GM21619 (cell line): Measurements from ENCODE around the gene SUPT7L.

ENCODE experiments used
- ATAC-seq: cut with Tn5 transposase; IDR thresholded peaks from one replicate; pipeline ENCODE4 v1.9.1; 2021; ENCODE audit not compliant: unreplicated experiment

SUPT7L gene, protein sequence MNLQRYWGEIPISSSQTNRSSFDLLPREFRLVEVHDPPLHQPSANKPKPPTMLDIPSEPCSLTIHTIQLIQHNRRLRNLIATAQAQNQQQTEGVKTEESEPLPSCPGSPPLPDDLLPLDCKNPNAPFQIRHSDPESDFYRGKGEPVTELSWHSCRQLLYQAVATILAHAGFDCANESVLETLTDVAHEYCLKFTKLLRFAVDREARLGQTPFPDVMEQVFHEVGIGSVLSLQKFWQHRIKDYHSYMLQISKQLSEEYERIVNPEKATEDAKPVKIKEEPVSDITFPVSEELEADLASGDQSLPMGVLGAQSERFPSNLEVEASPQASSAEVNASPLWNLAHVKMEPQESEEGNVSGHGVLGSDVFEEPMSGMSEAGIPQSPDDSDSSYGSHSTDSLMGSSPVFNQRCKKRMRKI

GRCh38 chr2:27663285-27664153, at the start of gene SUPT7L, which contains the start of gene SLC4A1AP:
TSS of gene SUPT7L (minus strand) at chr2:27663614. CDS start at chr2:27662192, 1,422 bp downstream.
TSS of gene SLC4A1AP (plus strand) at chr2:27663889. CDS start at chr2:27663915, 26 bp downstream.
- ATAC-seq, result peak; percentile 73

DNA sequence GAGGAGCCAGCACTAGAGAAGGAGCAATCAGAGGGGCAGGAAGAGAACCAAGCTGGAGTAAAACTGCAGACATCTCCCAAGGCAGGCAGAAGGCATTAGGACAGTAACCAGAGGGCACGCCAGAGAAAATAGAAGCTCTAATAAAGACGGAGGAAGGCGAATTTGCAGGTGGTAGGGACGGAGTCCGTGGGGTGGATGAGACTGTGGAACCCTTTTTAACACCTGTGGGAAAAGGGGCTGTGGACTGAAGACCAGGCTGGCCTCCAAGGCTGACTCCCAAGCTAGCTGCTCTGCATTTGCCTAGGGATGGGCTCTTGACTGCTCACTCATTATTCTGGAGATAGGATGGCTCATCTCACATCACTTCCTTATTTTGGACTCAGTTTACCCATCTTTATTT, 49.8 kb upstream of the SUPT7L start:
- ATAC-seq, result no peak

GRCh38 chr2:27712522-27712921, 49.1 kb upstream of the SUPT7L start:
- no peak for ATAC-seq

DNA sequence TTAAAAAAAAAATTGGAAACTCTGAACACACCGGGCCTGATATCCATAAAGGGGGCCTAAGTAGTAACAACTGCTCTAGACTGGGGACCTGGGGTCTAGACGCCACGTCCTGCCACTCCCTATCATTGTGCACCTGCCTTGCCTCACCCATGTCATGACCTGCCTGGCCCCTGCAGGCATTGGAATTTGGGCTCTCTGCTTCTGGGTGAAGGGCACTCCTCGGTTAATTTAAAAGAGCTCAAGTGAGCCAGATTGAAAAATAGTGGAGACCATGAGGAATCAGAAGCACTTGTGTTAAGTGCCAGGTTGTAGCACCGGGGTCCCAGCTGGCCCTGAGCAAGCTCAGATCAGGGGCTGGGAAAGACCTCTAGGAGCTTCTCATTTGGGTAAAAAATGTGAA, 48.4 kb upstream of the SUPT7L start:
- ATAC-seq, result no peak

DNA sequence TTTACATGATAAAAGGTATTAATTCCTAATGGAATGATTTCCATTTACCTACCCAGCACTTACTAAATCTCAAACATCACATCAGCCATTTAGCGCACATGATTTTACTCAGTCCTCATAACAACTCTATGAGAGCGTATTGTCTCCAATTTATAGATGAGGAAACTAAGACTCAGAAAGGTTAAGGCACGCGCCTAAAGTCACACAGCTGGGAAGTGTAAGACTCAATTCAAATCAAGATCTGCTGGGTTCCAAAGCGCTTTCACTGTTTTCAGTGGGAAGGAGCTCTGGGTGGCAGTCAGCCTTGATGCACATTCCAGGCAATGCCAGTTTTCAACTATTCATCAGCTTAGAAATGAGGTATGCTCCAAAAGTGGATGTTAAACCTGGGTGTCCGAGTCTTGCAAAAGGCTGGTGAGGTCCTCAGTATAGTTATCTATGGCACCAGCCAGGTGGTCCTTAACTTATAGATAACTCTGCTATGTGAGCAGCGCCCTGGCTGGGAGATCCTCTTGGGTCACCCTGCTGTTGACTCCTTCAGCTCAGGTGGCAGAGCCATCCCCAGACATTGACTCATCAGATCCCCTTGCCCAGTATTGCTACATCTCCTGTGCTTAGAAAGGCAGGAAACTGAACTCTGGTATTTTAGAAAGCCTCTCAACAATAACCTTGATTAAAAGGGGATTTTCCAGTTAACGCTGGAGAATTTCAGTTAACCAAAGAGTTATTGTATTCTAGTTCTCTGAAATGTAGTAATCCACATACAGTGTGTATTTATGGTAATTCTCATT, 47.4 kb upstream of the SUPT7L start:
- ATAC-seq, result no peak

DNA sequence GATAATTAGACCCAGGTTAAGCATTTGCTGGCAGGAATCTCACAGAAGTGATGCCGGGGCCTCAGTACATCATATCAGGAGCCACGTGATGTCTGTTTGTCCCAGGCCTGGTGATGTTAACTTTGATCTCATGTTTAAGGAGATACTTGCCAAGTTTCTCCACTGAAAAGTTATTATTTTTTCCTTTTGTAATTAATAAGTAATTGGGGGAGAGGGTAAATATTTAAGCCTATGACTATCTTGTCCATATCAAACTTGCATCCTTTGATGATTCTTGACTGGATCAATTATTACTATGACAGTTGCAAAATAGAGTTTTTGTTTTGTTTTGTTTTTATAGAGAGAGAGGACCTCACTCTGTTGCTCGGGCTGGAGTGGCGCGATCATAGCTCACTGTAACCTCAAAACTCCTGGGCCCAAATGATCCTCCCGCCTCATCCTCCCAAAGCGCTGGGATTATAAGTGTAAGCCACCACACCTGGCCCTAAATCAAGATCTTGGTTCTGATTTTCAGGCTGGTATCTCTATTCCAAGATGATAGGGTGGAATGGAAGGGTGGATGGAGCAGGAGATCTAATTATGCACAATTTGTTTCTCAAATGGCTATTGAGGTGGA, 46.7 kb upstream of the SUPT7L start:
- ATAC-seq, result no peak

DNA sequence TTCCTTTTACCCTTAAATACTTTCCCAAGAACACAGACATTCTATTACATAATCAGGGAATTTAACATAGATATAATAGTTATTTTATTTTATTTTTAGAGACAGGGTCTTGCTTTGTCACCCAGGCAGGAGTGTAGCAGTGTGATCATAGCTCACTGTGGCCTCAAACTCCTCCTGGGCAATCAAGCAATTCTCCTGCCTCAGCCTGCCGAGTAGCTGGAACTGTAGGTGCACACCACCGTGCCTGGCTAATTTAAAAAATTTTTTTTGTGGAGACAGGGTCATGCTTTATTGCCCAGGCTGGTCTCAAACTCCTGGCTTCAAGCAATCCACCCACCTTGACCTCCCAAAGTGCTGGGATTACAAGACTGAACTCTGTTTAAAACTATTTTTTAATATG, 45.9 kb upstream of the SUPT7L start:
- ATAC-seq, result no peak

GRCh38 chr2:27708666-27709065, 45.3 kb upstream of the SUPT7L start:
- no peak for ATAC-seq

DNA sequence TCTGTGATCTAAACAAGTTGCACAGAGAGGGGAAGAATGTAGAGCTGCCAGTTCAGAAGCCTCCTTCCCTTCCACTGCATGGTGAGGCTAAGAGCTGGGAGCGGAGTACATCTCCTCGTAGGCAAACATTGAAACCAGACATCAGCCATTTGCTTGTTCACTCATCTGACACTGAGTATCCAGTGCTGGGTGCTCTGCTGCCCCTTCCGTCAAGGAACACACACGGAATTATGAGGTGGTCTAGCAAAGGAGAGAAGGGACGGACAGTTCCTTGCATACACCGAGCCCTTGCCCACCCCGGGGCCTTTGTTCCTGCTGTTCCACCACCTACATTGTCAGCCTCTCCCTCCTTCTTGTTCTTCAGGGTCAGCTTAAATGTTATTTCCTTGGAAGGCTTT, 44.8 kb upstream of the SUPT7L start:
- no peak for ATAC-seq

DNA sequence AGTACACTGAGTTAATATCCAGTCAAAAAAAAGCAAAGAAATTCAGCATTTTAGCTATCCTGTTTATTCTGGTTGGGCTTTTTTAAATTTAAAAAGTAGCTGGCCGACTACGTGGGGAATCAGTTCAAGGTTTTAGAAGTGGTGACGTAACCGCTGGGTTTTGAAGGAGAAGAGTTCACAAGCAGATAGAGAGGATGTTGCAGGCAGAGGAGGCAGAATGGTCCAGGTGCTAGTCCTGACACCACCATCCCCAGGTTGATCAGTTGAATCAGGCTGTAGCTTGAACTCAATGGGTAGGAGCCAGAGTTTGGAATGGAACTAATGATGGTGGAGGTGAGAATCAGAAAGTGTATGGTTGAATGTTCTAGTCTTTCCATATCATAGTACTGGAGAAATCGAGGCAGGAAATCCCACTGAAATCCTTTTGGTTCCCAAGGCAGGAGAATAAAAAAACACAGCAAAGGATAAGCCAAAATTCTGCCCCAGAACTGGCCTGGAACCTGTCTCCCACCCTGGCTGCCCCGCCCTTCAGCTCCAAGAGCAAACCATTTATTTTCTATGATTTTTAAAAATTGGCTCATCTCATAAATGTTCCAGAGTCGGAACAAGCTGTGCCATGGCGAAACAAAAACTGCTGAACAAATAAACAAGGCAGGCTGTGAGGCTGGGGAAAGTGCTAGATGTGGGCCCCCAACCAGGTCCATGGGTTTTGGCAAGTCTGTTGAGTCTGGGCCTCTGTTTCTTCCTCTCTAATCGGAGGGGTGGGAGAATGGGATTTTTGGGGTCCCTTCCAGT, 44.2 kb upstream of the SUPT7L start:
- ATAC-seq, result no peak

DNA sequence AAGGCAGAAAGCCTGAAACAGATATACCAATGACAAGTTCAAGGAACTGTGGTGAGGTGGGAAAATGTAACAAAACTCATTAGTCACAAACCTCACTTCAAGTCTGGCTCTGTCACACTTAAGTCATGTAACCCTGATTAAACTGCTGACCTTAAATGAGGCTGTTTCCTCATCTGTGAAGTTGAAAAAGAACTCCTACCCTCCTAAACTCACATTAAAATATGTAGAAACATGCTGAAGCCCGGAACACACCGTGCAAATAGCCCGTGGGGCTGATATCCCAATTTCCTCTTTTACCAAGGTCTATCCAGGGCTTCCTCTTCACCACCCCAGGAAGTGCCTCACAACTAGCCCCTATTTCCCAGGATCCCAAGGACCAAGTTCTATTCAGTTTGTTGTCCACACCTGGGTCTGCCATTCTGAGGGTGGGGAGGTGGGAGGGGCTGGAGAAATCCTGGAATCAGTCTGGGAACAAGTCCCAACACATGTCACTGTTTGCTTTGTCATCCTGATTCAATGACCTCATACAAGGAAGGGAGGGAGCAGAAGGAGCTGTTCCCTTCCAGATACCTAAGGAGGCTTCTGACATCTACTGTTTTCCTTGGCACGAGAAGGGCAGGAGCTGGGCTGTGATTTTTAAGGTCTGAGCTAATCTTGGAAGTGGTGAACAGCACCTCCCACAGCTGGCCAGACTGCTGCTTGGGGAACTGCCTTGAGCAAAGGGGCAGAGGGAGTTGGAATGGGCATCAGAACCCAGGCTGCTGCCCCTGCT, 42.6 kb upstream of the SUPT7L start:
- no peak for ATAC-seq

GRCh38 chr2:27704342-27704876, 41.0 kb upstream of the SUPT7L start:
- no peak for ATAC-seq

DNA sequence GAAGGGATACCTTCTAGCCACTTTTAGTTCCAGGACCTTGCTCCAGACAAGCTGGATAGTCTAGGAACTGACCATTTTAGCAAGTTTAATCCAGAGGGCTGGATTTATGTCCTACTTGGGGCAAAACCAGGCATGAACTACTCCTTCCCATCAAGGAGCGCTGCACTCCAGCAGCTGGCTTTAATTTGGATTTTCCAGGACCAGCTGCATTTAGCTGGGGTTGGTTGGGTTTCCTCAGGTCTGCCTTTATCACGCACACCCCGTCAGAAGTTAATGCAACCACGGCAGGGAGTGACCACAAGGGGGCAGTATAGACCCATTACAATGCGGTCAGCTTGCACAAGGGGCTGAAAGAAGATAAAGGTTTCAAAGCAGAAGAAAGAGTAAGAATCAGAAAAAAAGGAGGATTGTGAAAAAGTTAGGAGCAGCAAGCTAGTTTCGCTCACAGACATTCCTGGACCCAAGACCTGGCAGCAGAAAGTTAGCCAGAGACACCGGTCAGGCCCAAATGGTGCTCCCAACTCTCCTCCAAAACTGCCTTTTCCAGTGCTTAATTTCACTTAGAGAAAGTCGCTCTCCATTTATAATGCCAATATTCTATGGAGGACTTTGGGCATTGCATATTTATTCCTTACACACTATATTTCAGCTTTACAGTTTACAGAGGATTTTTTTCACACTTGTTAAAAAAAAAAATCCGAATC, 40.4 kb upstream of the SUPT7L start:
- ATAC-seq, result no peak

DNA sequence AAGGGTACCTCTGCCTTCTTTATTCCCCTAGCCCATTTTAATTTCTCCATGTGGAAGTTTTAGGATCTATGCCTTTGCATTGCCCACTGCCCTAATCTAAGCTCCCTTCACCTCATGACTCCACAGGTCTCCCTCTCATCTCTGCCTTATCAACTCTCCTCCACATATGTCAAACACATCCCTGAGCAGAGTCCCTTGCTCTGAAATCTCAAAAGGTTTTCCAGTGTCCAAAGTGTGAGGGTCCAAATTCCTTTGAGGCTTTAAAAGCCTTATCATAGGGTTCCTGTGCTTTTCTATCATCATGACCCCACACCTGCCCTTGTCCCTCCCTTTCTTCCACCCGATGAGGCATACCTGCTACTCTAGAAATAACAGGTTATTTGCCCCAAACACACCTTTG, 38.9 kb upstream of the SUPT7L start:
- no peak for ATAC-seq

DNA sequence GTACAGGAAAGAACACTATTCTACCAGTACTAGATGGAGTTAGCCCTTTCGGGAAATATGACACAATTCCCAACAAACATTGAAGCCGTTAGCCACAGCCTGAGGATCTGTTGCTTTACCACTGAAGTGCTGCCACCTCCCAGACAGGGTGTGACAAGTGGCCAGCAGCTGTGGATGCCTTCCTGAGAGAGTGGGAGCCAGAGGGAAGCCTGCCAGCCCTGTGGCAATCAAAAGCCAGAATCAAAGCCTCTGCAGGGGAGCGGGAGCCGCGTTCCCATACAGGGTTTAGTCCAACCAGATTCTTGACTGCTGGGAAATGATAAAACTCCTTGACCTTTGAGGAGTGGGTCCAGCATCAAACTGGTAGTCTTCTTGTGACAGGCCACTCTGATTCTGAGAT, 38.3 kb upstream of the SUPT7L start:
- ATAC-seq, result no peak

DNA sequence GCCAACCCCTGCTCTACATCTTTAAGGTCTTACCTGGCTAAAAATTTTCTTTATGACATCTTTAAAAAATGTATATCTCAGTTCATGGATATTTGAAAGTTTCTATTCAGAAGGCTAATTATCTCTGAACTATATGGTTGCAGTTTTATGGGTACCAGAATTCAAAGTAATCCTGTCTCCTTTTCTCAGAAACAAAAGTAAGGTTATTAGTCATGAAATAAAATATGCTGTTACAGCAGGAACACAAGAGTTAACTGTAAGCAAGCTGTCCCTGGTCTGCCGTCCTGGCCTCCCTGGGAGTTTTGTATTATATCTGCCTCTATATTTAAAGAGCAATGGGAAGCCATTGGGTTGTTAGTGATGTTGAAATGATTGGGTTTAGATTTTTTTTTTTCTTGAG, 34.2 kb upstream of the SUPT7L start:
- ATAC-seq, result no peak

DNA sequence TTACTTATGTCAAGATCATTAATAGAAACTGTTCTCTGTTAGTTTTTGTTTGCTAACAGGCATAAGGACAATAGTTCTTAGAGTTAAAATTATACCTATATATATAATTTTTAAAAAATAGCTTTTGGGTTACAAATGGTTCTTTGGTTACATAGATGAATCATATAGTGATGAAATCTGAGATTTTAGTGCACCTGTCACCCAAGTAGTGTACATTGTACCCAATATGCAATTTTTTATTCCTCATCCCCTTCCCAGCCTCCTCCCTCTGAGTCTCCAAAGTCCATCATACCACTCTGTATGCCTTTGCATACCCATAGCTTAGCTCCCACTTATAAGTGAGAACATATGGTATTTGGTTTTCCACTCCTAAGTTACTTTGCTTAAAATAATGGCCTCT, 26.6 kb upstream of the SUPT7L start:
- ATAC-seq, result no peak

DNA sequence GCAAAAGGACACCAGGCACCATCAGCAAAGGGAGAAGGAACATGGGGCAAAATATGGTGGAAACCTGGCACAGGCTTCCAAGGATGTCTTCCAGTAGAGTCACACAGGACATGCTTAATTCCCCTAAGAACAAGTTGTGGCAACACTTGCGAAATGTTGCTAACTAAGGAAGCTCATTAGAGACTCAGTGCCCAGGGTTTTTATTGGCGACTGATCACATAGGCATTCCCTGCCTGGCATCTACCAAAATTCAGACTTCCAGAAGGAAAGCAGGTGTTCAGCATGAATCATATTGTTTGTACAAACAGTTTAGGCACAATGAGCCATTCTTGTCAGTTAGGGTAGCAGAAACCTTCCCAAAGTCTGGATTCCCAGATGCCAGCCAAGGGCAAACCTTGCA, 26.0 kb upstream of the SUPT7L start:
- ATAC-seq, result no peak
